Measurements from ENCODE around the gene ZIC4.

GRCh38 chr3:147411238-147411814, 5.0 kb upstream of the ZIC4 start:
- TF ChIP-seq EP300 (IDR thresholded peaks at IDR 0.05; ENCODE audit: low read length): no peak
- no peak for TF ChIP-seq CTCF (IDR thresholded peaks at IDR 0.05 in 2 of 3, conservative IDR thresholded peaks at IDR 0.05 in 1 of 3; ENCODE audit: insufficient read depth in 2 of 3, low read depth in 1 of 3, low read length in 3 of 3)
- no peak for TF ChIP-seq ZNF121 (CRISPR knock-in tag; conservative IDR thresholded peaks at IDR 0.05)
- no peak for TF ChIP-seq FOXJ3 (CRISPR knock-in tag; IDR thresholded peaks at IDR 0.05)
- no peak for TF ChIP-seq CBX3 (IDR thresholded peaks at IDR 0.05; ENCODE audit: borderline replicate concordance in 1 of 2, low read length in 2 of 2)
- no peak for TF ChIP-seq ZBTB8A (IDR thresholded peaks at IDR 0.05; ENCODE audit: partially characterized antibody)

All from K562 (cell line).